Measurements from ENCODE around the gene SLC16A4.
"Not testable (repeated sequence)": the region's sequence is repeated elsewhere in the genome, so short reads cannot be mapped to it uniquely, and the experiment has no call there.

The SLC16A4 gene

GRCh38 chr1:110420874-110421793 is 30.3 kb upstream of the SLC16A4 start:
- Mint-ChIP-seq H3K27me3 (no peaks in the 10 kb centered on the region), H3K36me3 (no peaks in the 10 kb centered on the region), H3K9me3 (peaks cover 3% of the 10 kb centered on the region), H3K27ac (no peak overlapping the region), H3K4me1 (no peaks in the 10 kb centered on the region), H3K4me3 (no peak overlapping the region)
- no peak for ATAC-seq

- Mint-ChIP-seq H3K36me3 (no peaks in the 10 kb centered on the region), H3K27me3 (no peaks in the 10 kb centered on the region), H3K27ac (no peak overlapping the region), H3K9me3 (peaks cover 3% of the 10 kb centered on the region), H3K4me1 (no peaks in the 10 kb centered on the region), H3K4me3 (no peak overlapping the region)
- no peak for ATAC-seq
Observed at GRCh38 chr1:110420023-110420662, 29.3 kb upstream of the SLC16A4 start.

- Mint-ChIP-seq H3K4me3 (no peak overlapping the region), H3K27ac (no peak overlapping the region), H3K9me3 (peaks cover 3% of the 10 kb centered on the region), H3K4me1 (no peaks in the 10 kb centered on the region), H3K36me3 (no peaks in the 10 kb centered on the region), H3K27me3 (no peaks in the 10 kb centered on the region)
- no peak for ATAC-seq
Observed at GRCh38 chr1:110418729-110419128, 27.9 kb upstream of the SLC16A4 start.

GRCh38 chr1:110413045-110413444 is 22.2 kb upstream of the SLC16A4 start:
- not testable (repeated sequence) for H3K36me3 Mint-ChIP-seq, H3K9me3 Mint-ChIP-seq, H3K27me3 Mint-ChIP-seq
- ATAC-seq: peak; percentile 66
- Mint-ChIP-seq H3K27ac (peak overlapping the region; percentile 67), H3K4me1 (peaks cover 23% of the 10 kb centered on the region), H3K4me3 (peak overlapping the region; percentile 65)

- Mint-ChIP-seq H3K36me3 (peaks cover 1% of the 10 kb centered on the region), H3K27ac (peak overlapping the region; percentile 67), H3K9me3 (no peaks in the 10 kb centered on the region), H3K27me3 (no peaks in the 10 kb centered on the region), H3K4me1 (peaks cover 28% of the 10 kb centered on the region), H3K4me3 (peak overlapping the region; percentile 65)
- ATAC-seq: peak; percentile 85
Observed at GRCh38 chr1:110412576-110412975, 21.8 kb upstream of the SLC16A4 start.

- H3K27ac Mint-ChIP-seq: peak overlapping the region; percentile 67
- peaks cover 28% of the 10 kb centered on the region for H3K4me1 Mint-ChIP-seq
- H3K36me3 Mint-ChIP-seq: peaks cover 6% of the 10 kb centered on the region
- no peaks in the 10 kb centered on the region for H3K27me3 Mint-ChIP-seq
- H3K4me3 Mint-ChIP-seq: no peak overlapping the region
- no peaks in the 10 kb centered on the region for H3K9me3 Mint-ChIP-seq
- ATAC-seq: no peak
Observed at GRCh38 chr1:110411173-110411735, 20.4 kb upstream of the SLC16A4 start.

- Mint-ChIP-seq H3K36me3 (peaks cover 9% of the 10 kb centered on the region), H3K27me3 (no peaks in the 10 kb centered on the region), H3K4me3 (peak overlapping the region; percentile 39), H3K27ac (peak overlapping the region; percentile 98), H3K9me3 (no peaks in the 10 kb centered on the region), H3K4me1 (peaks cover 28% of the 10 kb centered on the region)
- no peak for ATAC-seq
Observed at GRCh38 chr1:110409316-110409715, 18.5 kb upstream of the SLC16A4 start.

GRCh38 chr1:110408488-110408887 is 17.7 kb upstream of the SLC16A4 start:
- peaks cover 12% of the 10 kb centered on the region for H3K36me3 Mint-ChIP-seq
- peaks cover 28% of the 10 kb centered on the region for H3K4me1 Mint-ChIP-seq
- peak overlapping the region; percentile 98 for H3K27ac Mint-ChIP-seq
- ATAC-seq: no peak
- H3K27me3 Mint-ChIP-seq: no peaks in the 10 kb centered on the region
- peak overlapping the region; percentile 96 for H3K4me3 Mint-ChIP-seq
- no peaks in the 10 kb centered on the region for H3K9me3 Mint-ChIP-seq

GRCh38 chr1:110407260-110408210 is 16.7 kb upstream of the SLC16A4 start, which contains the start of gene LAMTOR5:
LAMTOR5 (minus strand) TSS chr1:110407694; CDS start chr1:110407620, 74 bp downstream.
- H3K9me3 Mint-ChIP-seq: no peaks in the 10 kb centered on the region
- peaks cover 12% of the 10 kb centered on the region for H3K36me3 Mint-ChIP-seq
- ATAC-seq: peak; percentile 94
- peak within 1 kb of the TSS; percentile 96 for H3K4me3 Mint-ChIP-seq
- H3K27ac Mint-ChIP-seq: peak within 1 kb of the TSS; percentile 98
- H3K4me1 Mint-ChIP-seq: peaks cover 22% of the 10 kb centered on the region
- no peaks in the 10 kb centered on the region for H3K27me3 Mint-ChIP-seq

GRCh38 chr1:110406407-110406806 is 15.6 kb upstream of the SLC16A4 start:
- Mint-ChIP-seq H3K27ac (peak overlapping the region; percentile 98), H3K4me1 (peaks cover 16% of the 10 kb centered on the region), H3K4me3 (peak overlapping the region; percentile 96), H3K36me3 (peaks cover 12% of the 10 kb centered on the region)
- H3K27me3 Mint-ChIP-seq, ATAC-seq, H3K9me3 Mint-ChIP-seq: not testable (repeated sequence)

- H3K27ac Mint-ChIP-seq: no peak overlapping the region
- H3K9me3 Mint-ChIP-seq: no peaks in the 10 kb centered on the region
- no peaks in the 10 kb centered on the region for H3K27me3 Mint-ChIP-seq
- peaks cover 16% of the 10 kb centered on the region for H3K4me1 Mint-ChIP-seq
- ATAC-seq: no peak
- H3K4me3 Mint-ChIP-seq: no peak overlapping the region
- peaks cover 24% of the 10 kb centered on the region for H3K36me3 Mint-ChIP-seq
Observed at GRCh38 chr1:110404401-110404800, 13.6 kb upstream of the SLC16A4 start.

- H3K4me1 Mint-ChIP-seq: peaks cover 12% of the 10 kb centered on the region
- H3K36me3 Mint-ChIP-seq: peaks cover 24% of the 10 kb centered on the region
- no peak for ATAC-seq
- H3K9me3 Mint-ChIP-seq: no peaks in the 10 kb centered on the region
- no peak overlapping the region for H3K27ac Mint-ChIP-seq
- H3K4me3 Mint-ChIP-seq: no peak overlapping the region
- no peaks in the 10 kb centered on the region for H3K27me3 Mint-ChIP-seq
Observed at GRCh38 chr1:110403805-110404204, 13.0 kb upstream of the SLC16A4 start.

- H3K4me1 Mint-ChIP-seq, ATAC-seq, H3K27ac Mint-ChIP-seq, H3K4me3 Mint-ChIP-seq, H3K9me3 Mint-ChIP-seq, H3K27me3 Mint-ChIP-seq: not testable (repeated sequence)
- H3K36me3 Mint-ChIP-seq: peaks cover 43% of the 10 kb centered on the region
Observed at GRCh38 chr1:110396259-110396958, 5.6 kb upstream of the SLC16A4 start.

- H3K9me3 Mint-ChIP-seq: no peaks in the 10 kb centered on the region
- no peak for ATAC-seq
- H3K27me3 Mint-ChIP-seq: no peaks in the 10 kb centered on the region
- no peak overlapping the region for H3K4me3 Mint-ChIP-seq
- peaks cover 9% of the 10 kb centered on the region for H3K4me1 Mint-ChIP-seq
- H3K27ac Mint-ChIP-seq: no peak overlapping the region
- peaks cover 42% of the 10 kb centered on the region for H3K36me3 Mint-ChIP-seq
Observed at GRCh38 chr1:110394493-110394820, 3.6 kb upstream of the SLC16A4 start.

Data from stimulated activated memory B cell treated with anti-CD40 and anti-IgM and Interleukin-4, amounts not matched to agents 10 μg/mL and 1 μg/mL and 100 μg/mL, for 72 hours (primary cell).